H9 (cell line): Measurements from ENCODE around the gene TRAF3. TPM values are rescaled to one million over a fixed set of nuclear protein-coding genes. Genes with fewer than 3 reads are reported as not detected.

Experiments used
- DNase-seq: peaks from one replicate; pipeline ENCODE4 v3.0.0-alpha.2; 2017
- H2AFZ ChIP-seq: one replicate; pipeline ENCODE4 v1.6.1; 2013; ENCODE audit warnings: mild to moderate bottlenecking, low read length, control low read depth, moderate library complexity
- H2AK5ac ChIP-seq: 2 replicates; pipeline ENCODE4 v1.6.1; 2013; ENCODE audit warnings: low read length, control low read depth, mixed read lengths; ENCODE audit not compliant: insufficient read length
- H2BK120ac ChIP-seq: one replicate; pipeline ENCODE4 v1.6.1; 2013; ENCODE audit warnings: low read depth, mild to moderate bottlenecking, low read length, control low read depth, inconsistent platforms; ENCODE audit not compliant: poor library complexity, severe bottlenecking
- H2BK12ac ChIP-seq: 2 replicates; pipeline ENCODE4 v1.6.1; 2013; ENCODE audit warnings: low read length, control low read depth, mixed read lengths, low read depth; ENCODE audit not compliant: insufficient read length
- H2BK15ac ChIP-seq: 2 replicates; pipeline ENCODE4 v1.6.1; 2013; ENCODE audit warnings: low read depth, low read length, control low read depth
- H2BK20ac ChIP-seq: one replicate; pipeline ENCODE4 v1.6.1; 2013; ENCODE audit warnings: low read depth, mild to moderate bottlenecking, low read length, control low read depth, inconsistent platforms; ENCODE audit not compliant: poor library complexity, severe bottlenecking
- H2BK5ac ChIP-seq: 2 replicates; pipeline ENCODE4 v1.6.1; 2013; ENCODE audit warnings: low read length, control low read depth, mixed read lengths; ENCODE audit not compliant: insufficient read length
- H3K14ac ChIP-seq: 2 replicates; pipeline ENCODE4 v1.6.1; 2013; ENCODE audit warnings: low read length, control low read depth; ENCODE audit not compliant: insufficient read depth
- H3K18ac ChIP-seq: 2 replicates; pipeline ENCODE4 v1.6.1; 2013; ENCODE audit warnings: low read depth, mild to moderate bottlenecking, mixed read lengths, low read length, control low read depth; ENCODE audit not compliant: insufficient read length
- H3K23ac ChIP-seq: 2 replicates; pipeline ENCODE4 v1.6.1; 2013; ENCODE audit warnings: low read length, control low read depth, mixed read lengths, low read depth; ENCODE audit not compliant: insufficient read length
- H3K23me2 ChIP-seq: 2 replicates; pipeline ENCODE4 v1.6.1; 2013; ENCODE audit warnings: low read depth, mild to moderate bottlenecking, mixed read lengths, low read length, control low read depth; ENCODE audit not compliant: insufficient read length, poor library complexity, severe bottlenecking
- H3K27ac ChIP-seq: 2 replicates; pipeline ENCODE4 v1.5.1; 2013; ENCODE audit warnings: low read length, control low read depth, mixed read lengths, low read depth; ENCODE audit not compliant: insufficient read length
- H3K27me3 ChIP-seq: 2 replicates; pipeline ENCODE4 v1.6.1; 2013; ENCODE audit warnings: low read length, control low read depth, inconsistent platforms; ENCODE audit not compliant: insufficient read depth
- H3K4ac ChIP-seq: 2 replicates; pipeline ENCODE4 v1.6.1; 2013; ENCODE audit warnings: low read depth, mild to moderate bottlenecking, control low read depth, inconsistent platforms, low read length, moderate library complexity
- H3K4me1 ChIP-seq: 2 replicates; pipeline ENCODE4 v1.6.1; 2013; ENCODE audit warnings: low read length, control low read depth, inconsistent platforms; ENCODE audit not compliant: insufficient read depth
- H3K4me2 ChIP-seq: 2 replicates; pipeline ENCODE4 v1.6.1; 2013; ENCODE audit warnings: low read length, control low read depth, mixed read lengths; ENCODE audit not compliant: insufficient read length, insufficient read depth
- H3K56ac ChIP-seq: 2 replicates; pipeline ENCODE4 v1.6.1; 2013; ENCODE audit warnings: low read depth, mild to moderate bottlenecking, mixed read lengths, low read length, control low read depth; ENCODE audit not compliant: insufficient read length
- H3K79me1 ChIP-seq: 2 replicates; pipeline ENCODE4 v1.6.1; 2013; ENCODE audit warnings: low read depth, mild to moderate bottlenecking, moderate library complexity, low read length, control low read depth, inconsistent platforms; ENCODE audit not compliant: insufficient read depth, poor library complexity, severe bottlenecking
- H3K79me2 ChIP-seq: 2 replicates; pipeline ENCODE4 v1.6.1; 2013; ENCODE audit warnings: low read length, control low read depth, inconsistent platforms; ENCODE audit not compliant: insufficient read depth
- H3K9ac ChIP-seq: 2 replicates; pipeline ENCODE4 v1.6.1; 2013; ENCODE audit warnings: low read length, control low read depth, mixed read lengths; ENCODE audit not compliant: insufficient read length; ENCODE audit errors: extremely low read depth
- H3K9me3 ChIP-seq: one replicate; pipeline ENCODE4 v1.6.1; 2013; ENCODE audit warnings: low read depth, low read length, inconsistent platforms; ENCODE audit not compliant: control insufficient read depth
- H3T11ph ChIP-seq: one replicate; pipeline ENCODE4 v1.6.1; 2013; ENCODE audit warnings: mild to moderate bottlenecking, low read length, control low read depth, inconsistent platforms
- H4K20me1 ChIP-seq: one replicate; pipeline ENCODE4 v1.6.1; 2013; ENCODE audit not compliant: control insufficient read depth, insufficient read length, insufficient read depth
- H4K5ac ChIP-seq: 2 replicates; pipeline ENCODE4 v1.6.1; 2013; ENCODE audit warnings: low read depth, mild to moderate bottlenecking, mixed read lengths, low read length, control low read depth; ENCODE audit not compliant: insufficient read length
- H4K8ac ChIP-seq: replicated peaks from 2 replicates; pipeline ENCODE4 v1.6.1; 2013; ENCODE audit warnings: low read length, control low read depth, mixed read lengths, low read depth; ENCODE audit not compliant: insufficient read length
- H4K91ac ChIP-seq: 2 replicates; pipeline ENCODE4 v1.6.1; 2013; ENCODE audit warnings: low read depth, mild to moderate bottlenecking, moderate library complexity, mixed read lengths, low read length, control low read depth; ENCODE audit not compliant: insufficient read length
- H3K27ac Mint-ChIP-seq, 3 experiments: 2 replicates in 2 of 3; 3 replicates in 1 of 3; pipeline ENCODE4 v1.8.0; 2020 to 2021; ENCODE audit warnings: mixed read lengths in 3 of 3, mild to moderate bottlenecking in 1 of 3, moderate library complexity in 1 of 3
- H3K27me3 Mint-ChIP-seq: 2 replicates; pipeline ENCODE4 v1.8.0; 2021; ENCODE audit warnings: low read depth, mild to moderate bottlenecking, moderate library complexity, mixed read lengths
- H3K36me3 Mint-ChIP-seq, 3 experiments: 2 replicates in 2 of 3; 3 replicates in 1 of 3; pipeline ENCODE4 v1.8.0; 2020 to 2021; ENCODE audit warnings: low read depth in 3 of 3, mixed read lengths in 3 of 3; ENCODE audit not compliant: insufficient read depth in 1 of 3
- H3K4me1 Mint-ChIP-seq, 2 experiments: 2 replicates each; pipeline ENCODE4 v1.8.0; 2020; ENCODE audit warnings: mixed read lengths in 2 of 2
- H3K4me3 Mint-ChIP-seq, 2 experiments: 2 replicates in 1 of 2; 3 replicates in 1 of 2; pipeline ENCODE4 v1.8.0; 2020 to 2021; ENCODE audit warnings: mild to moderate bottlenecking in 2 of 2, mixed read lengths in 2 of 2, moderate library complexity in 1 of 2
- H3K9me3 Mint-ChIP-seq, 2 experiments: 2 replicates in 1 of 2; 3 replicates in 1 of 2; pipeline ENCODE4 v1.8.0; 2020; ENCODE audit warnings: mild to moderate bottlenecking in 2 of 2, mixed read lengths in 2 of 2, moderate library complexity in 1 of 2
- WGBS: extraction: QIAGEN DNeasy Blood & Tissue Kit; methylation state at CpG from one replicate; pipeline ENCODE4 v1.1.7; 2013; ENCODE audit warnings: missing lambda C conversion rate, low lambda C conversion rate, mixed read lengths; ENCODE audit not compliant: insufficient read length; ENCODE audit errors: extremely low coverage; 5-methylcytosine and 5-hydroxymethylcytosine counted together
- total RNA-seq: library from RNA; stranded (reverse); gene quantifications from 2 replicates; pipeline ENCODE4 v1.2.1, GENCODE V29; 2021
- TF ChIP-seq, protein P1 (sequence below): fragments of 200-600 bp; sonication (generic); conservative IDR thresholded peaks from 3 replicates; pipeline ENCODE4 v1.8.0; 2021; ENCODE audit warnings: antibody characterized with exemption, mild to moderate bottlenecking

The TRAF3 gene
- total RNA-seq, 1 experiment from 2014 or later, result 9.6 TPM

DNA sequence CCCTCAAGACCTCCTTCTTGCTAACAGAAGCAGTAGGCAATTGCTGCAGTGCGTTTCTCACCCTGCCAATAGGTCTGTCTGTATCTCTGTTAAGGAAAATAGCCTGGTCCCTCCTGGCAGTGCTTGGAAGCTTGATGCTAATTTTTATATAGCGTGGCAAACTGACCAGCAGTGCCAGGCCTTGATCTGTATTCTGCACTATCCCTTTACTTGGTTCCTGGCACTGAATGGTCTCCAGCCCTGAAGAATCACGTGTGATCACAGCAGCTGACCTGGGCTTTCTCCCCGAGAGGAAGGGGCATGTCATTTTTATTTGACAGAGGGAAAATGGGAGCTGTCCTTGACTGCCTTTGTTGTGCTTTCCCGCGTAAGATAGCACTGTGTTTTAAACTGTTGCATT lies 48.7 kb upstream of the TRAF3 start:
- Histone ChIP-seq H3T11ph (no peak overlapping the region), H4K5ac (no peak overlapping the region), H3K27me3 (no peaks in the 10 kb centered on the region), H2BK20ac (no peak overlapping the region), H3K27ac (no peak overlapping the region), H2BK12ac (no peak overlapping the region), H3K23ac (no peak overlapping the region), H2AK5ac (no peak overlapping the region), H3K18ac (no peak overlapping the region), H2BK5ac (no peak overlapping the region), H4K8ac (no peak overlapping the region), H4K91ac (no peak overlapping the region), H3K9me3 (no peaks in the 10 kb centered on the region), H3K14ac (no peak overlapping the region), H2AFZ (no peak overlapping the region), H3K4ac (no peak overlapping the region), H3K9ac (no peak overlapping the region), H3K79me2 (no peaks in the 10 kb centered on the region), H2BK120ac (no peak overlapping the region), H4K20me1 (no peaks in the 10 kb centered on the region), H3K4me2 (no peak overlapping the region), H3K4me1 (no peaks in the 10 kb centered on the region), H3K23me2 (no peaks in the 10 kb centered on the region), H3K79me1 (no peaks in the 10 kb centered on the region), H2BK15ac (no peak overlapping the region), H3K56ac (no peak overlapping the region)
- no peaks in the 10 kb centered on the region for H3K27me3 Mint-ChIP-seq
- no peak for DNase-seq
- H3K27ac Mint-ChIP-seq, result no peak overlapping the region; a peak in 1 of 7 replicates
- H3K9me3 Mint-ChIP-seq, result no peaks in the 10 kb centered on the region
- peaks cover 26 to 67% (median 56%) of the 10 kb centered on the region in 3 experiments; a peak in 6 of 7 replicates for H3K36me3 Mint-ChIP-seq
- no peak overlapping the region for H3K4me3 Mint-ChIP-seq
- H3K4me1 Mint-ChIP-seq, result peaks cover 5 to 8% of the 10 kb centered on the region in 2 experiments; a peak in 2 of 4 replicates
- TF ChIP-seq, protein P1, sequence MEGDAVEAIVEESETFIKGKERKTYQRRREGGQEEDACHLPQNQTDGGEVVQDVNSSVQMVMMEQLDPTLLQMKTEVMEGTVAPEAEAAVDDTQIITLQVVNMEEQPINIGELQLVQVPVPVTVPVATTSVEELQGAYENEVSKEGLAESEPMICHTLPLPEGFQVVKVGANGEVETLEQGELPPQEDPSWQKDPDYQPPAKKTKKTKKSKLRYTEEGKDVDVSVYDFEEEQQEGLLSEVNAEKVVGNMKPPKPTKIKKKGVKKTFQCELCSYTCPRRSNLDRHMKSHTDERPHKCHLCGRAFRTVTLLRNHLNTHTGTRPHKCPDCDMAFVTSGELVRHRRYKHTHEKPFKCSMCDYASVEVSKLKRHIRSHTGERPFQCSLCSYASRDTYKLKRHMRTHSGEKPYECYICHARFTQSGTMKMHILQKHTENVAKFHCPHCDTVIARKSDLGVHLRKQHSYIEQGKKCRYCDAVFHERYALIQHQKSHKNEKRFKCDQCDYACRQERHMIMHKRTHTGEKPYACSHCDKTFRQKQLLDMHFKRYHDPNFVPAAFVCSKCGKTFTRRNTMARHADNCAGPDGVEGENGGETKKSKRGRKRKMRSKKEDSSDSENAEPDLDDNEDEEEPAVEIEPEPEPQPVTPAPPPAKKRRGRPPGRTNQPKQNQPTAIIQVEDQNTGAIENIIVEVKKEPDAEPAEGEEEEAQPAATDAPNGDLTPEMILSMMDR, result no peak
- WGBS, result no CpG with 5 or more reads among the region's 6 CpGs
